HepG2 (cell line): ENCODE measurements around the gene ADARB2. TPM values are rescaled to one million over a fixed set of nuclear protein-coding genes. Genes with fewer than 3 reads are reported as not detected.

Source experiments
- ATAC-seq: fragments of 200-7000 bp; cut with Tn5 transposase; 3 replicates; pipeline ENCODE4 v1.9.1; 2020; ENCODE audit warnings: mild to moderate bottlenecking, moderate library complexity
- BruUV-seq: library from RNA; stranded (reverse); fragments of 400-500 nt; replicated peaks from 2 replicates; lab custom pipeline; 2021; lab: Mats Ljungman, UMichigan
- CTCF ChIA-PET: fragments of 300-600 bp; formaldehyde crosslinking; extraction: SDS; loops from one replicate; lab custom pipeline; 2021; ENCODE audit warnings: low total read pairs, inconsistent platforms, low intra/inter-chr PET ratio; lab: Yijun Ruan, JAX
- POLR2A ChIA-PET: fragments of 350-600 bp; sonication (Branson Sonifier 250); formaldehyde crosslinking; loops from one replicate; lab custom pipeline; 2020; ENCODE audit warnings: antibody characterized with exemption, inconsistent platforms; lab: Yijun Ruan, JAX
- DNase-seq: peaks from one replicate; pipeline ENCODE4 v3.0.0-alpha.2; 2015; ENCODE audit warnings: low spot score
- FAIRE-seq: peaks from 3 replicates; lab custom pipeline; 2011; peaks lifted over from hg19 to GRCh38; lab: Jason Lieb, UNC
- H2AFZ ChIP-seq: one replicate; pipeline ENCODE4 v1.6.1; 2011; ENCODE audit warnings: low read length, inconsistent platforms
- H3K27ac ChIP-seq: fragments of 300-600 bp; 3 replicates; pipeline ENCODE4 v1.8.0; 2011; ENCODE audit warnings: mixed run types, mild to moderate bottlenecking, mixed read lengths, low read length, inconsistent platforms; ENCODE audit not compliant: insufficient read depth; ENCODE audit errors: extremely low read length
- H3K27me3 ChIP-seq, 2 experiments: fragments of 200-600 bp in 1 of 2; 2 replicates in 1 of 2; 3 replicates in 1 of 2; pipeline versions ENCODE4 v1.6.0 to v1.8.0; 2011; ENCODE audit warnings: low read length in 2 of 2, mild to moderate bottlenecking in 2 of 2, moderate library complexity in 2 of 2, inconsistent platforms in 1 of 2; ENCODE audit not compliant: insufficient read depth in 2 of 2, control insufficient read depth in 1 of 2
- H3K36me3 ChIP-seq, 2 experiments: fragments of 200-600 bp in 1 of 2; replicated peaks in 1 of 2; 2 replicates in 1 of 2; 3 replicates in 1 of 2; pipeline versions ENCODE4 v1.5.1 to v1.8.0; 2011; ENCODE audit warnings: low read length in 2 of 2, inconsistent platforms in 1 of 2; ENCODE audit not compliant: insufficient read depth in 2 of 2, control insufficient read depth in 1 of 2
- H3K4me1 ChIP-seq: 2 replicates; pipeline ENCODE4 v1.5.1; 2012; ENCODE audit warnings: low read length, inconsistent platforms; ENCODE audit not compliant: insufficient read depth
- H3K4me2 ChIP-seq: 2 replicates; pipeline ENCODE4 v1.6.0; 2011; ENCODE audit warnings: low read depth, low read length, inconsistent platforms
- H3K4me3 ChIP-seq, 3 experiments: fragments of 200-600 bp in 1 of 3; sonication (generic), shearing (Covaris generic) in 1 of 3; replicated peaks in 1 of 3; 2 replicates each; pipeline ENCODE4 v1.5.1; 2011 to 2016; ENCODE audit warnings: low read length in 3 of 3, inconsistent platforms in 2 of 3, low read depth in 2 of 3, mild to moderate bottlenecking in 2 of 3, control low read depth in 1 of 3, mixed read lengths in 1 of 3; ENCODE audit not compliant: insufficient read depth in 1 of 3
- H3K79me2 ChIP-seq: one replicate; pipeline ENCODE4 v1.6.1; 2011; ENCODE audit warnings: low read length, inconsistent platforms; ENCODE audit not compliant: insufficient read depth
- H3K9ac ChIP-seq: 2 replicates; pipeline ENCODE4 v1.6.0; 2011; ENCODE audit warnings: mild to moderate bottlenecking, low read depth, low read length, inconsistent platforms; ENCODE audit not compliant: insufficient read depth
- H3K9me3 ChIP-seq: 2 replicates; pipeline ENCODE4 v1.5.1; 2012; ENCODE audit warnings: mild to moderate bottlenecking, low read length
- H4K20me1 ChIP-seq: 2 replicates; pipeline ENCODE4 v1.6.0; 2011; ENCODE audit warnings: inconsistent platforms, mild to moderate bottlenecking, low read length, moderate library complexity; ENCODE audit not compliant: insufficient read depth
- ATF2 ChIP-seq: sonication (generic); formaldehyde crosslinking; IDR thresholded peaks from 2 replicates; pipeline ENCODE4 v1.4.0; 2020; ENCODE audit warnings: missing genetic modification reagents
- HNF4G ChIP-seq, 2 experiments: sonication (generic) in 1 of 2; formaldehyde crosslinking in 1 of 2; IDR thresholded peaks; 2 replicates each; pipeline versions ENCODE4 v1.4.0 to v1.6.1; 2011 to 2020; ENCODE audit warnings: borderline replicate concordance in 2 of 2, low read depth in 2 of 2, mild to moderate bottlenecking in 2 of 2, low read length in 1 of 2, missing genetic modification reagents in 1 of 2, moderate library complexity in 1 of 2
- KDM4B ChIP-seq: sonication (generic); formaldehyde crosslinking; IDR thresholded peaks from 2 replicates; pipeline ENCODE4 v1.4.0; 2020; ENCODE audit warnings: missing genetic modification reagents
- POLR2AphosphoS5 ChIP-seq: IDR thresholded peaks from 2 replicates; pipeline ENCODE4 v1.6.1; 2012; ENCODE audit warnings: low read depth, low read length
- SP1 ChIP-seq, 2 experiments: fragments of 450-650 bp in 1 of 2; sonication (generic) in 1 of 2; formaldehyde crosslinking in 1 of 2; IDR thresholded peaks; 2 replicates each; pipeline versions ENCODE4 v1.4.0 to v1.6.1; 2016 to 2020; ENCODE audit warnings: missing genetic modification reagents in 1 of 2
- YEATS2 ChIP-seq: sonication (generic); formaldehyde crosslinking; IDR thresholded peaks from 2 replicates; pipeline ENCODE4 v1.4.0; 2020; ENCODE audit warnings: missing genetic modification reagents, borderline replicate concordance
- ZFAT ChIP-seq: sonication (generic); formaldehyde crosslinking; conservative IDR thresholded peaks from 2 replicates; pipeline ENCODE4 v1.8.1; 2023; ENCODE audit warnings: missing genetic modification reagents, inconsistent platforms
- ZFP1 ChIP-seq: IDR thresholded peaks from 2 replicates; pipeline ENCODE4 v1.6.1; 2016
- ZFP36 ChIP-seq: fragments of 150-350 bp; IDR thresholded peaks from 2 replicates; pipeline ENCODE4 v1.6.1; 2018; ENCODE audit warnings: borderline replicate concordance, low read length, low read depth; ENCODE audit not compliant: partially characterized antibody
- ZNF101 ChIP-seq: sonication (generic); formaldehyde crosslinking; IDR thresholded peaks from 2 replicates; pipeline ENCODE4 v1.4.0; 2020; ENCODE audit warnings: mild to moderate bottlenecking, low read depth, missing genetic modification reagents, borderline replicate concordance
- ZNF251 ChIP-seq: sonication (generic); formaldehyde crosslinking; IDR thresholded peaks from 2 replicates; pipeline ENCODE4 v1.9.0; 2021; ENCODE audit warnings: mild to moderate bottlenecking, missing genetic modification reagents
- ZNF260 ChIP-seq: sonication (generic); formaldehyde crosslinking; IDR thresholded peaks from 2 replicates; pipeline ENCODE4 v1.4.0; 2020; ENCODE audit warnings: missing genetic modification reagents, low read depth, mild to moderate bottlenecking, borderline replicate concordance
- ZNF3 ChIP-seq: IDR thresholded peaks from 2 replicates; pipeline ENCODE4 v1.7.0; 2017; ENCODE audit warnings: inconsistent platforms
- ZNF557 ChIP-seq: sonication (generic); formaldehyde crosslinking; IDR thresholded peaks from 2 replicates; pipeline ENCODE4 v1.4.0; 2020; ENCODE audit warnings: missing genetic modification reagents
- ZNF841 ChIP-seq: sonication (generic); formaldehyde crosslinking; IDR thresholded peaks from 2 replicates; pipeline ENCODE4 v1.8.1; 2023; ENCODE audit warnings: missing genetic modification reagents, borderline replicate concordance
- ZSCAN30 ChIP-seq: sonication (generic); formaldehyde crosslinking; IDR thresholded peaks from 2 replicates; pipeline ENCODE4 v1.5.0; 2020; ENCODE audit warnings: mild to moderate bottlenecking, missing genetic modification reagents
- WGBS: methylation state at CpG from one replicate; pipeline ENCODE4 v1.1.6; 2017; ENCODE audit warnings: low lambda C conversion rate; 5-methylcytosine and 5-hydroxymethylcytosine counted together
- in situ Hi-C: cut with HindIII; loops from 2 replicates; pipeline ENCODE4 v1.10.0; 2017; ENCODE audit warnings: low pct_unique_long_range_greater_than_20kb; ENCODE audit not compliant: extremely low pct_ligation_motif_present
- intact Hi-C: fragments of 100-400 bp; cut with micrococcal nuclease; formaldehyde crosslinking; loops from one replicate; pipeline ENCODE4 v1.10.0; 2022; ENCODE audit not compliant: unreplicated experiment
- polyA plus RNA-seq, 8 experiments: library from polyadenylated mRNA; depleted of rRNA in 3 of 8; stranded (reverse) in 7 of 8; unstranded in 1 of 8; fragments of >200 nt; fragmentation: Illumina TruSeq in 4 of 8; extraction: Trizol in 4 of 8; gene quantifications; 2 replicates each; pipeline versions ENCODE4 v1.2.1 to v1.2.3, GENCODE V29; 2011 to 2016; ENCODE audit warnings: low read depth in 4 of 8, missing spikeins in 1 of 8, mixed read lengths in 1 of 8; ENCODE audit not compliant: insufficient read depth in 1 of 8
- total RNA-seq, 5 experiments: library from RNA; depleted of rRNA; stranded (reverse); fragments of >200 nt; fragmentation: Illumina TruSeq; extraction: Trizol; gene quantifications; 2 replicates each; pipeline ENCODE4 v1.2.3, GENCODE V29; 2016; ENCODE audit warnings: low read depth in 1 of 5
- TF ChIP-seq, protein P1 (sequence below): sonication (generic); formaldehyde crosslinking; IDR thresholded peaks from 2 replicates; pipeline ENCODE4 v1.4.0; 2020; ENCODE audit warnings: missing genetic modification reagents

ADARB2 gene
- total and polyA plus RNA-seq, 2 of the 13 experiments (the other 11 are each of a cell fraction or from before 2014, with no cell fraction given), result not detected

DNA sequence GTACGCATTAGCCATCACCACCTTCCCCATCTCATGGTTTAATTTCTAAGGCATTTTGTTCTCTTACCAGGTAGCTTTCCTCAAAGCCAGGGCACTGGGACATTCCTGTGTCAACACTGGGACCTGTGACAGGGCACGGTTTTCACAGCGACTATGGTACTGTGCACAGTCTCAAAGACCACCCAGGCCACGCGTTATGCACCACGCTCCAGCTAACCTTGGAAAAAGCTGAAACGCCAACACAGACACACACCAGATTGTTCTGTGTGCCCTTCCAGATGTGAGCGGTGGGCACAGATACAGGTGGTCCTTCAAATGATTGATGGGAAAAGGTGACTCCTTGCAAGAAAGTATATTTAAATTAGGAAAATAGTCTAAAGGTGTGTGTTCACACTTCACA, 343.8 kb downstream of the ADARB2 start (continued):
- TF ChIP-seq ZNF101 (CRISPR knock-in tag), result no peak
- TF ChIP-seq ZNF251 (CRISPR knock-in tag), result no peak
- no peak for TF ChIP-seq ZSCAN30 (CRISPR knock-in tag)
- no peak for TF ChIP-seq KDM4B (CRISPR knock-in tag)
- TF ChIP-seq ZNF841 (CRISPR knock-in tag), result no peak
- no peak for TF ChIP-seq HNF4G (IDR thresholded peaks at IDR 0.05; ENCODE audit: borderline replicate concordance, low read depth, low read length)
- no peak for TF ChIP-seq HNF4G (CRISPR knock-in tag; IDR thresholded peaks at IDR 0.05; ENCODE audit: borderline replicate concordance, low read depth)
- TF ChIP-seq ZNF557 (CRISPR knock-in tag), result no peak
- TF ChIP-seq ZFAT (CRISPR knock-in tag), result no peak
- TF ChIP-seq ATF2 (CRISPR knock-in tag), result no peak
- TF ChIP-seq ZNF3 (CRISPR knock-in tag), result no peak
- TF ChIP-seq, all 625 proteins: peak for 0

GRCh38 chr10:1392127-1392526, 345.2 kb downstream of the ADARB2 start:
- DNase-seq, result no peak
- Histone ChIP-seq H3K79me2 (no peaks in the 10 kb centered on the region), H3K4me3 (no peak overlapping the region), H3K4me2 (no peak overlapping the region), H3K9me3 (no peaks in the 10 kb centered on the region), H3K27me3 (peaks cover 4 to 31% of the 10 kb centered on the region in 2 experiments; a peak in 4 of 5 replicates), H2AFZ (no peak overlapping the region), H3K4me1 (no peaks in the 10 kb centered on the region), H3K36me3 (no peaks in the 10 kb centered on the region), H3K9ac (no peak overlapping the region), H4K20me1 (no peaks in the 10 kb centered on the region), H3K27ac (no peak overlapping the region)
- CTCF ChIA-PET, result no interaction called here
- ATAC-seq, result no peak
- BruUV-seq, result no TSS peak
- no peak for FAIRE-seq
- WGBS, result 7% methylated on average over 4 of the region's 4 CpGs
- POLR2A ChIA-PET, result no interaction called here
- intact Hi-C loops, result no loop called here
- in situ Hi-C loops, result no loop called here
- no peak for TF ChIP-seq ZFP36
- TF ChIP-seq YEATS2 (CRISPR knock-in tag), result no peak
- TF ChIP-seq ZNF260 (CRISPR knock-in tag), result no peak
- no peak for TF ChIP-seq POLR2AphosphoS5
- no peak for TF ChIP-seq ZFP1
- TF ChIP-seq SP1 (IDR thresholded peaks at IDR 0.05), result no peak
- TF ChIP-seq SP1 (CRISPR knock-in tag; IDR thresholded peaks at IDR 0.05), result no peak
- TF ChIP-seq, protein P1, sequence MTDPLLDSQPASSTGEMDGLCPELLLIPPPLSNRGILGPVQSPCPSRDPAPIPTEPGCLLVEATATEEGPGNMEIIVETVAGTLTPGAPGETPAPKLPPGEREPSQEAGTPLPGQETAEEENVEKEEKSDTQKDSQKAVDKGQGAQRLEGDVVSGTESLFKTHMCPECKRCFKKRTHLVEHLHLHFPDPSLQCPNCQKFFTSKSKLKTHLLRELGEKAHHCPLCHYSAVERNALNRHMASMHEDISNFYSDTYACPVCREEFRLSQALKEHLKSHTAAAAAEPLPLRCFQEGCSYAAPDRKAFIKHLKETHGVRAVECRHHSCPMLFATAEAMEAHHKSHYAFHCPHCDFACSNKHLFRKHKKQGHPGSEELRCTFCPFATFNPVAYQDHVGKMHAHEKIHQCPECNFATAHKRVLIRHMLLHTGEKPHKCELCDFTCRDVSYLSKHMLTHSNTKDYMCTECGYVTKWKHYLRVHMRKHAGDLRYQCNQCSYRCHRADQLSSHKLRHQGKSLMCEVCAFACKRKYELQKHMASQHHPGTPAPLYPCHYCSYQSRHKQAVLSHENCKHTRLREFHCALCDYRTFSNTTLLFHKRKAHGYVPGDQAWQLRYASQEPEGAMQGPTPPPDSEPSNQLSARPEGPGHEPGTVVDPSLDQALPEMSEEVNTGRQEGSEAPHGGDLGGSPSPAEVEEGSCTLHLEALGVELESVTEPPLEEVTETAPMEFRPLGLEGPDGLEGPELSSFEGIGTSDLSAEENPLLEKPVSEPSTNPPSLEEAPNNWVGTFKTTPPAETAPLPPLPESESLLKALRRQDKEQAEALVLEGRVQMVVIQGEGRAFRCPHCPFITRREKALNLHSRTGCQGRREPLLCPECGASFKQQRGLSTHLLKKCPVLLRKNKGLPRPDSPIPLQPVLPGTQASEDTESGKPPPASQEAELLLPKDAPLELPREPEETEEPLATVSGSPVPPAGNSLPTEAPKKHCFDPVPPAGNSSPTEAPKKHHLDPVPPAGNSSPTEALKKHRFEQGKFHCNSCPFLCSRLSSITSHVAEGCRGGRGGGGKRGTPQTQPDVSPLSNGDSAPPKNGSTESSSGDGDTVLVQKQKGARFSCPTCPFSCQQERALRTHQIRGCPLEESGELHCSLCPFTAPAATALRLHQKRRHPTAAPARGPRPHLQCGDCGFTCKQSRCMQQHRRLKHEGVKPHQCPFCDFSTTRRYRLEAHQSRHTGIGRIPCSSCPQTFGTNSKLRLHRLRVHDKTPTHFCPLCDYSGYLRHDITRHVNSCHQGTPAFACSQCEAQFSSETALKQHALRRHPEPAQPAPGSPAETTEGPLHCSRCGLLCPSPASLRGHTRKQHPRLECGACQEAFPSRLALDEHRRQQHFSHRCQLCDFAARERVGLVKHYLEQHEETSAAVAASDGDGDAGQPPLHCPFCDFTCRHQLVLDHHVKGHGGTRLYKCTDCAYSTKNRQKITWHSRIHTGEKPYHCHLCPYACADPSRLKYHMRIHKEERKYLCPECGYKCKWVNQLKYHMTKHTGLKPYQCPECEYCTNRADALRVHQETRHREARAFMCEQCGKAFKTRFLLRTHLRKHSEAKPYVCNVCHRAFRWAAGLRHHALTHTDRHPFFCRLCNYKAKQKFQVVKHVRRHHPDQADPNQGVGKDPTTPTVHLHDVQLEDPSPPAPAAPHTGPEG, result no peak
